ENCODE data around the gene SKI.
A peak's percentile ranks its signal among the peaks of the same experiment; 100 is the strongest.

GRCh38 chr1:2212532-2213491, 15.3 kb upstream of the SKI start:
- TF ChIP-seq ZNF384 (IDR thresholded peaks at IDR 0.05) = no peak
- no peak for TF ChIP-seq ARNT (IDR thresholded peaks at IDR 0.05)
- TF ChIP-seq FOXM1 (IDR thresholded peaks at IDR 0.05; ENCODE audit: borderline replicate concordance) = no peak
- TF ChIP-seq FOXA1 (IDR thresholded peaks at IDR 0.05) = no peak
- TF ChIP-seq ELF4 (IDR thresholded peaks at IDR 0.05) = no peak
- TF ChIP-seq SUZ12 (IDR thresholded peaks at IDR 0.05) = no peak
- no peak for TF ChIP-seq PKNOX1 (IDR thresholded peaks at IDR 0.05)
- peak; percentile 97 for TF ChIP-seq HDGF (IDR thresholded peaks at IDR 0.05; ENCODE audit: borderline replicate concordance)
- TF ChIP-seq BHLHE40 (IDR thresholded peaks at IDR 0.05; ENCODE audit: borderline replicate concordance) = no peak
